IPS-NIHi11 (cell line): Measurements from ENCODE around the gene RNF215.
A peak's percentile ranks its signal among the peaks of the same experiment; 100 is the strongest.

Source experiments
- DNase-seq: peaks from one replicate; pipeline ENCODE4 v3.0.0; 2012; ENCODE audit warnings: mixed read lengths, low spot score

RNF215 gene

DNA sequence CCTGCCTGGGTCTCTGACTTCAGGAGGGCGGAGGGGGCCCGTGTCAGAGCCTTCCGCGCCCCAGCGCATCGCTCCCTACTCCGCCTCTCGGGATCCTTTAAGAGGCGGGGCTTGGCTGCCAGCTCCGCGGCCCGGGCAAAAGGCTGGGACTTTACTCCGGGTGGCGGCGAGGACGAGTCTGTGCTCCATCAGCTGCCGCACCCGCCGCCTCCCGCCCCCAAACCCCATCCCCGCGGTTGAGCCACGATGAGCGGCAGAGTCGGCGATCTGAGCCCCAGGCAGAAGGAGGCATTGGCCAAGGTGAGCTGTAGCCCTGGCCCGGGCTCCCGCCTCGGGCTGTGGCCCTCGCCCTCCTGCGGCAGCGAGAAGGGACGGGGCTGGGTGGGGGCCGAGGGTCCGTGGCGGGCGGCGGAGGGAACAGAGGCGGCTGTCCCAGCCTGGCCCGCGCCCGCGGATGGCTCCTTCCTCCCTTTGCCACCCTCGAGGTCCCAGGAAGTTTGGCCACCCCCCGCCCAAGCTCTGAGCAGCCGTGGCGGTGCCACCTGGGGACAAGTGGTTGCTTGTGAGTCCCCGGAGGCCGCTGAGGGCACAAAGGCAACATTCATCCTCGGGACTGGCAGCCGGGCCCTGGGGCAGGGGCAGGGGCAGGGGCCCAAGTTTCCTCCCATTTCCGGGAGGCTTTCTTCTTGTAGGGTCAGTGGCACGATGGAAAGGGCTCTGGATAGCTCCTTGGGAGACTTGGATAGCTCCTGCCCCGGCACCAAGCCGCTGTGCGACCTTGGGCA, 9.9 kb upstream of the RNF215 start, which contains the start of gene SEC14L2:
Gene SEC14L2 (plus strand): TSS at position 148 of the 785 bp plus-strand sequence. CDS start 99 bp downstream, at position 247.
- DNase-seq: peak; percentile 80

- DNase-seq: no peak
These were observed 6.7 kb upstream of the RNF215 start for GRCh38 chr22:30393885-30394284.

GRCh38 chr22:30393322-30393680, 6.1 kb upstream of the RNF215 start:
- DNase-seq: no peak

DNA sequence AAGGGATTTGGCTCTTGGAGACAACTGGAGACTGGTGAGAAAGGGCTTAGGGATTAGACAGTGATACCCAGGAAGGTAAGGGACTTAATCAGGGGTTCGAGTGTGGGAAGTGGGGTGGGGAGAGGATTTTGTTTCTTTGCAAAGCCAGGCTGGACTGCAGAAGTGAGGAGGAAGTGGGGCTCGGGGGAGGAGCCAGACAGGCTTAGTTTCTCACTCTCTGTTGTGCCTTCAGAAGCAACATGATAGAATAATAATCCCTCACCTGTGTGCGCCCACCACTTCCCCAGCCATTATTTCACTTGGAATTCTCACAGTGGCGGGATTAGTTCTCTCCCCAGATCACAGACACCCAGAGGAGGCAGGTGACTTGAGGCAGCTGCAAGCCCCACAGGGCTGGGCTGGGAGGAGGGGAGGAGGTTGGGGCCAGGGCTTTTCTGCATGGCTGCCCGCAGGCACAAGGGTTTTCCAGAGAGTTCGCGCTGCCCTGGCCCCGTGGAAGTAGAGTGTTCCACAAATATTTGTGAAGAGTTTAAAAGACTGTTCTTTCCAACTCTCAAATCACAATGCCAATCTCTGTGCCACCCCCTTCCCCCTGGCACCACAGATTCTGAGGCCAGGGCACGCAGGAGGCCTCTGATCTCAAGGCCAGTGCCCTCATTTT, 5.6 kb upstream of the RNF215 start:
- no peak for DNase-seq

- peak; percentile 63 for DNase-seq
These were observed 3.9 kb upstream of the RNF215 start for GRCh38 chr22:30390974-30391691.

DNA sequence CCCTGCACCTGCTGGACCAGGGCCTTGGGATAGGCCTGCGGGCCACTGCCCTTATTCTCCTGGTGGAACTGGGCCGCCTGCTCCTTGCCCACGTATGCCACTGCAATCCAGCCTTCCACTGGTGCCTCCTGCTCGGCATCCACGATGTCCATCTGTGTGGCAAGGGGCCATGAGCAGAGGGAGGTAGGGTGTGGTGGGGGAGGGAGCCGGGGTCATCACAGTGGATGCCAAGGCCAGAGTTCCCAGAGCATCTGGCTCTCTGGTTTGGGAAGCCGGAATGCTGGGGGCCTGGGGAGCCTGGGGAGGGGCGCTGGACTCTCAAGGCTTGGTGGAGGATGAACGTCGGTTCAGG, 627 bp downstream of the RNF215 start:
- no peak for DNase-seq

- no peak for DNase-seq
These were observed 1.3 kb downstream of the RNF215 start for GRCh38 chr22:30385942-30386341.

DNA sequence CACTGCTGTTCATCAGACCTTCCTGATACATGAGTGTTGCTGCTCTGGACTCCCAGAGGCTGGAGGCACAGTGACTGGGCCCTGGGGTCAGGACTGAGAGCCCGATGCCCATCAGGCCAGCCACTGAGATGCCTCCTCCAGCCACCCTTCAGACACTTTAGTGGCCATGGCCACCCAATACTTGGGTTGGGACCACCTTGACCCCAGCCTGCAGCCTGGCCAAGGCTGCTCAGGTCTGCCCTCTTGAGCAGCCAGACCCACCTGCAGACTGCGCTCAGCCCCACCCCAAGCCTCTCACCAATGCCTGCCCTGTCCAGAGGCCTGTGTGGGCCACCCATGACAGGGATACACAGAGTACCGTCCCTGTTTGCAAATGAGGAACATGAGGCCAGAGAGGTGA, 4.2 kb downstream of the RNF215 start:
- DNase-seq: no peak

- no peak for DNase-seq
These were observed 4.9 kb downstream of the RNF215 start for GRCh38 chr22:30382340-30382739.

DNA sequence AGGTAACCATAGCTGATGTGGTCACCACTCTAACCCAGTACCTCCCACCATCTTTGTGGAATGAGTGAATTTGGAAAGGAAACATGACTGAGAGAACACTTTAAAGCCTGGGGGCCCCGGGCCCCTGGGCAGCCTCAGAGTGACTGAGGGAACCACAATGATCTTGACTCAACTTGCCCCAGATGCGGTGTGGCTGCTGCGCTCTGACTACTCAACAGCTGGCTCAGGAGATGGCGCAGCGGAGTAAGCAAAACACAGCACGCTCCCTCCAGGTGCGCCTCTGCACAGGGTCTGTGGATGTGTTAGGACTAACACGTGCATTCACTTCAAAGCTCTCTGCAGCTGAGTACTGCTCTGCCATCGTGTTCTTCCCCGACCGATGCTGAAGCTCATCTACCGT, 5.9 kb downstream of the RNF215 start:
- DNase-seq: no peak

GRCh38 chr22:30380011-30380410, 7.2 kb downstream of the RNF215 start:
- DNase-seq: no peak

GRCh38 chr22:30375312-30375849, 11.8 kb downstream of the RNF215 start:
- DNase-seq: no peak

GRCh38 chr22:30373331-30374325, 13.6 kb downstream of the RNF215 start:
- DNase-seq: no peak

DNA sequence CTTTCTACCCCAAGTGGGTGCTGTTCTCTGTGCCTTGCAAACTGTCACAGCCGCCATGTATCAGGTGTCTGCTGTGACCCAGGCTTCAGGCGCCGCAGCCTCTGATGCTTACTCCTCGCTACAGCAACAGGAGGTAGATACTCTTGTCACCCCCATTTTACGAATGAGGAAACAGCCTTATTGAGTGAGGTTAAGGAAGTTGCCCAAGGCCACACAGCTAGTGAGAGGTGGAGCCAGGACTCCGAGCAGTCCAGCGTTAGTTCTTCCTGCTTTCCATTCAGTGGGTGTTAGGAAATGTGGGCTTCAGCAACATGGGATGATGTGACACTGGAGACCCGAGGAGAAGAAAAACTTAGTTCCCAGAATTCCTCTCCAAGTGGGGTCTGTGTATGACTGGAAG, 14.3 kb downstream of the RNF215 start:
- DNase-seq: no peak

- peak; percentile 43 for DNase-seq
These were observed 15.2 kb downstream of the RNF215 start for GRCh38 chr22:30371981-30372380.

- no peak for DNase-seq
These were observed 15.9 kb downstream of the RNF215 start for GRCh38 chr22:30371321-30371720.

GRCh38 chr22:30370641-30371230, 16.5 kb downstream of the RNF215 start:
- no peak for DNase-seq

DNA sequence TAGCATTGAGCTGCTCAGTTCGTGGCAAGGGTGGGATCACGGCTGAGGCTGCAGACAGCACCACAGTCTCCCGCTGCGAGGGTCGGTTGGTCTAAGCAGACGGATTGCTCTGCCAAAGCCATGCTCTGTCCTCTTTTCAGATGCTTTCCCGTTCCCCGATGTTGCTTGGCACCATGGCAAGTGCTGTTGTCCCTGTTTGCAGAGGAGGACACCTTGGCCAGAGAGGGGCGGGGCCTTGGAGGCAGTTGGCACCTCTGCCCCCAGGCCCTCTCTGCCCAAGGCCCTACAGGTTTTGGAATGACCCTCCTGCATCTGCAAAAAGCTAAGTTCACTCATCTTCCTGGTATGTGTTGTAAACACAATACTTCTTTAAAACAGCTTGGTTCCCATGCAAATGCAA, 18.8 kb downstream of the RNF215 start:
- DNase-seq: no peak

DNA sequence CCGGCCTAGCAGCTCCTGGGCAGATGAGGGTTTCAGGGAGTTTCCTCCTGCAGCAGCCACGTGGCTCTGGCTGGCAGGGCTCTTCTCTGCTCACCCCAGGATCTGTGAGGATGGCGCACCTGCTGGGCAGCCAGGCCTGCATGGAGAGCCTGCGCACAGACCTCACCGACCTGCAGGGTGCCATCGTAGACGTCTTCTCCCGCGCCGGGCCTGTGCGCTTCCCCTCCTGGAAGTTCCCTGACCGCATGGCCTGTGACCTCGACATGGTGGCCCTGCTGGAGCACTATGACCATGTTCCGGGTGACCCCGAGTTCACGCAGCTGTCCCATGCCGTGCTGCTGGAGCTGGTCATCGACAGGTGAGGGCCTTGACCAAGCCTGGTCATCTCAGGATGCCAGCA, 21.3 kb downstream of the RNF215 start:
- no peak for DNase-seq

- peak; percentile 63 for DNase-seq
These were observed 24.4 kb downstream of the RNF215 start for GRCh38 chr22:30362651-30363281.
